HFF-Myc (cell line): Measurements from ENCODE around the gene PRRC2B.

ENCODE experiments used
- DNase-seq: peaks from one replicate; pipeline ENCODE4 v3.0.0-alpha.2; 2011; ENCODE audit warnings: low read depth; ENCODE audit errors: extremely low read depth
- H3K4me3 ChIP-seq: replicated peaks from 2 replicates; pipeline ENCODE4 v1.5.1; 2011; ENCODE audit warnings: low read depth, mild to moderate bottlenecking, control low read depth, low read length
- CTCF ChIP-seq: IDR thresholded peaks from 2 replicates; pipeline ENCODE4 v1.5.1; 2012; ENCODE audit warnings: mild to moderate bottlenecking, low read depth, low read length, control low read depth; ENCODE audit errors: missing control alignments

Gene PRRC2B

DNA sequence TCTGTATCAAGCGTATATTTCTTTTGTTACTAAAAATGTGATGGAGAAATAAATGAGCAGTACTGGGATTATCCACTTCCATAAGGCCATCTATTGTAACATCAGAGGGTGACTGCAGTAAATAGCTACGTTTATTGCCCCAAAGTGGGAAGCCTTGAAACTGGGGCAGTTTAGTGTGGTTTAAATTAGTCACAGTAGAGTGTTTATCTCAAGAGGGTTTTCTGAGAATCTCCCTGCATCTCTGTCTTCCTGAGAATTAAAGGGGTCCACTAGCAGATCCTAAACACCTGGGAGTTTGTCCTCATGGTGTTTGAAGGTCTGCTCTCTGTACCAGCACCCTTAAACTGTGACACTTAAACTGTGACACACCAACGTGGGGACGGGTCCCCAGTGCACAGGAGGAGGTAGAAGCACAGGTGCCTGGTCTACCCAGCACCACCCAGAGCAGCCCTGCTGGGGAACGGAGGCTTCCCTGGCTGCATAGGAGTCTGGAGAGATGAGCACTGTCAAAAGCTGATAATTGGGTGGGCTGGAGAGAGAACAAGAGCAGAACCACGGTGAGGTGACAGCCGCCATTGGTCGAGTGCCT is 25.2 kb downstream of the PRRC2B start:
- TF ChIP-seq CTCF: no peak
- no peak for DNase-seq
- no peak overlapping the region for H3K4me3 ChIP-seq

- DNase-seq: no peak
- TF ChIP-seq CTCF: no peak
Observed at GRCh38 chr9:131419716-131420115, 25.8 kb downstream of the PRRC2B start.

GRCh38 chr9:131420980-131421624 is 27.2 kb downstream of the PRRC2B start:
- no peak for TF ChIP-seq CTCF
- DNase-seq: no peak
- no peak overlapping the region for H3K4me3 ChIP-seq

More at GRCh38 chr9:131419716-131420115, 25.8 kb downstream of the PRRC2B start:
- no peak overlapping the region for H3K4me3 ChIP-seq

GRCh38 chr9:131421691-131422090 is 27.8 kb downstream of the PRRC2B start:
- TF ChIP-seq CTCF: no peak
- H3K4me3 ChIP-seq: no peak overlapping the region
- DNase-seq: no peak

DNA sequence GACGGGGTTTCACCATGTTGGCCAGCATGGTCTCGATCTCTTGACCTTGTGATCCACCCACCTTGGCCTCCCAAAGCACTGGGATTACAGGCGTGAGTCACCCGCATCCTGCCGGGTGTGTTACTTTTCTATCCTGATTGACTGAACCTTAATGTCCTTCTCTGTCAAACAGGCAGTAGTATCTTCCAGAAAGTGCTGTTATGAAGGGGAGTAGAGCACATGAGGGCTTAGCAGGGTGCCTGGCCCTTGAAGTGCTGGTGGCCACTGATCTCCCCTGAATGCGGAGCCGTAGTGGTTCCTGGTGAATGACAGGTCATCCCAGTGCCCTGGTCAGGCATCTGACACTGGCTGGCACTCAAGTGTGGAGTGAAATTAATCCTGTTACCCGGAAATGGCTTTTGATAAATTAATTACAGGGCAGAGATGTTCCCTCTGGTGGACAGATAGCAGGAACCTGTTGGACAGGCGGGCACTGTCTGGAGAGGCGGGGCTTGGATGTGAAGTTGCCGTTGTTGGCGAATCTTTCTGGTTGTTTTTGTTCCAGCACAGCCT is 28.4 kb downstream of the PRRC2B start:
- no peak overlapping the region for H3K4me3 ChIP-seq
- DNase-seq: no peak

GRCh38 chr9:131423171-131423581 is 29.3 kb downstream of the PRRC2B start:
- TF ChIP-seq CTCF: no peak
- no peak for DNase-seq

More for the DNA sequence above, 28.4 kb downstream of the PRRC2B start:
- no peak for TF ChIP-seq CTCF

DNA sequence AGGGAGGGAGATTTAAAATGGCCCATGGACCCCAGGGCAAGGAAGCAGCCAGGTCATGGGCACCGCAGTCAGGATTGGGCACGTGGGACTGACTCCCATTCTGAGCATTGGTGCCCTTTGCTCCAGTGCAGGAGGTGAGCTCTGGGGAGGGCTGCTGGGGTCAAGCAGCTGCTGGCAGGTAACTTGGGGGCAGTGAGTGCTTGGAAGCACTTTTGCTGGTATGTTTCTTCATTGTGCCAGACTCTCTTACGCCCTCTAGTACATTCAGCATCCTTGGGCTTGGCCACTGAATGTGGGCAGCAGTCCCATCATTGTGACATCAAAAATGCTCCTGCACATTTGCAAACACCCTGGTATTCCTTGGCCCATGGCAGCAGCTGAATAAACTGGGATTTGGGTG is 32.7 kb downstream of the PRRC2B start:
- H3K4me3 ChIP-seq: no peak overlapping the region
- no peak for TF ChIP-seq CTCF
- DNase-seq: no peak

More at GRCh38 chr9:131423171-131423581, 29.3 kb downstream of the PRRC2B start:
- H3K4me3 ChIP-seq: no peak overlapping the region
